LNCaP clone FGC (cell line): ENCODE measurements around the gene PNP.
"Not testable (repeated sequence)": the region's sequence is repeated elsewhere in the genome, so short reads cannot be mapped to it uniquely, and the experiment has no call there.

Experiments
- DNase-seq: peaks from one replicate; pipeline ENCODE4 v3.0.0-alpha.2; 2011; ENCODE audit warnings: low read depth
- H3K4me3 ChIP-seq: 2 replicates; pipeline ENCODE4 v1.5.1; 2011; ENCODE audit warnings: mild to moderate bottlenecking, low read depth, low read length, control low read depth
- TF ChIP-seq, protein P1 (sequence below): IDR thresholded peaks from 2 replicates; pipeline ENCODE4 v1.5.1; 2012; ENCODE audit warnings: mild to moderate bottlenecking; ENCODE audit not compliant: control insufficient read depth, insufficient read depth; ENCODE audit errors: extremely low read depth

PNP gene

DNA sequence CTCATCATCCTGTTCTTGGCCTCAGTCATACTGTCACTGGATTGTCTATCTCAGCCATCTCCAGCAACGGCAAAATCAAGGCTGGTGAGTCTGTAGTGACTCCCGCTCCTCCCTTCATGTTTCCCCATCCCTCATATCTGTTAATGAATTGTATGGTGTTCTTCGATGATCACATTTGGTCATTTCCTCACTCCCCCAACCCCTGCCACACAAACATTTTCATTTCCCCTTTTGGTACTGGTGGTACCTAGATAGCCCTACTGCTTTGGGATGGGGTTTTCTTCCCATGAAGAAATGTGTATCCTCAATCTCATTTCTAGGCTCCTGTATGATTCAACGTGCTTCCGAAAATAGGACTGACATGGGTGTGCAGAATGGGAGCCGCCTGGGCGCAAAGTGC lies 30.5 kb upstream of the PNP start:
- DNase-seq, result no peak
- no peak overlapping the region for H3K4me3 ChIP-seq
- TF ChIP-seq, protein P1, sequence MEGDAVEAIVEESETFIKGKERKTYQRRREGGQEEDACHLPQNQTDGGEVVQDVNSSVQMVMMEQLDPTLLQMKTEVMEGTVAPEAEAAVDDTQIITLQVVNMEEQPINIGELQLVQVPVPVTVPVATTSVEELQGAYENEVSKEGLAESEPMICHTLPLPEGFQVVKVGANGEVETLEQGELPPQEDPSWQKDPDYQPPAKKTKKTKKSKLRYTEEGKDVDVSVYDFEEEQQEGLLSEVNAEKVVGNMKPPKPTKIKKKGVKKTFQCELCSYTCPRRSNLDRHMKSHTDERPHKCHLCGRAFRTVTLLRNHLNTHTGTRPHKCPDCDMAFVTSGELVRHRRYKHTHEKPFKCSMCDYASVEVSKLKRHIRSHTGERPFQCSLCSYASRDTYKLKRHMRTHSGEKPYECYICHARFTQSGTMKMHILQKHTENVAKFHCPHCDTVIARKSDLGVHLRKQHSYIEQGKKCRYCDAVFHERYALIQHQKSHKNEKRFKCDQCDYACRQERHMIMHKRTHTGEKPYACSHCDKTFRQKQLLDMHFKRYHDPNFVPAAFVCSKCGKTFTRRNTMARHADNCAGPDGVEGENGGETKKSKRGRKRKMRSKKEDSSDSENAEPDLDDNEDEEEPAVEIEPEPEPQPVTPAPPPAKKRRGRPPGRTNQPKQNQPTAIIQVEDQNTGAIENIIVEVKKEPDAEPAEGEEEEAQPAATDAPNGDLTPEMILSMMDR, result no peak

DNA sequence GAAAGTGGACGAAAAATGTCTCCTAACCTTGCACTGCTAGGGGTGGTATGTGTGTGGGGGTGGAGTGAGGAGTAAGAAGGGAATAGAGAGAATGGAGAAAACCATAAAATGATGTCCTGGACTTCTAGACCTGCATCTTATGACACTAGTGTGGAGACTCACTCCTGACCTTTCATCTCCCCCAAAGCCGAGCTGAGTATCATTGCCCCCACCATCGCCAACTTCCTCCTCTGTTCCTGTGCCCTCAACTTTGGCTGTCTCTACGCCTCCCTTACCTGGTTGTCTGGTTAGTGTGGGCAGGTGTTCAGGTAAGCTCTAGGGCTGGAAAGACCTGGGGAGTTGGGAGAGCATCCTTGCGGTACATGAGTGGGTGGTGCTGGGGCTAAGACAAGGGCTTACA lies 28.7 kb upstream of the PNP start:
- DNase-seq, result no peak
- TF ChIP-seq, protein P1, result no peak

DNA sequence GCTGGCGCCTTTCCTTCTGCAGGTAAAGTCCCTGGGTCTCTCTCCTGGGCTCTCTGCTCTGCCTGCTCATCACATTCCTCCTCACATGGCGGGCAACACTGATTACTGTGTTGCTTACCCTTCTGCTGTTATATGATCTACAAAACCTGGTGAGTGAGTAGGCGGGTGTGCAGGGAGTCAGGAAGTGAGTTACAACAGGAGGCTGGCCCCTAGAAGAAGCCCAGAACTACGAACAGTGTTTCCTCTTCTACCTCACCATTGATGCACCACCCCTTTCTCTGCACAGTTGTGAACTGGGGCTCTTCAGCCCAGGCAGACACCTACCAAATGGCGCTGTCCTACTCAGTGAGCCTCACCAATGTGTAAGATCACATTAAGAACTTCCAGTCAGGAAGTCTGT lies 28.3 kb upstream of the PNP start:
- no peak overlapping the region for H3K4me3 ChIP-seq
- no peak for DNase-seq
- TF ChIP-seq, protein P1, result no peak

More for the DNA sequence above, 28.7 kb upstream of the PNP start:
- H3K4me3 ChIP-seq, result no peak overlapping the region

DNA sequence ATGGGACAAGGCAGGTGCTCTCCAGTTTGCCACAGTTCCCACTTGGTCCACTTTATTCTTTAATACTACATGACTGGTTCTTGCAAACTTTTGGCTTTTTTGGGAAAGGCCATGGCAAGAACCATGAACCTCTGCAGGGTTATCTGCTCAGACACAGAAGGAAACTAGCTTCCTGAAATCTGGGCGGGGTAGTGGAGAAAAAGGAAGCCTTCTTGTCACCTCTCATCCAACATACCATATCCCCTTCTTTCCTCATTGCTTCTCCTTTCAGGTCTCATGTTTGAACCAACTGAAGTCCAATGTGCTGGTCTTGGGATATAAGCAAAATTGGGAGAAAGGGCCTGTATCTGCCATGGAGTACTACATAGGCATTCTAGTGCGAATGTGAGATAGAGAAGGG lies 27.7 kb upstream of the PNP start:
- H3K4me3 ChIP-seq, result no peak overlapping the region
- no peak for DNase-seq
- TF ChIP-seq, protein P1, result no peak

DNA sequence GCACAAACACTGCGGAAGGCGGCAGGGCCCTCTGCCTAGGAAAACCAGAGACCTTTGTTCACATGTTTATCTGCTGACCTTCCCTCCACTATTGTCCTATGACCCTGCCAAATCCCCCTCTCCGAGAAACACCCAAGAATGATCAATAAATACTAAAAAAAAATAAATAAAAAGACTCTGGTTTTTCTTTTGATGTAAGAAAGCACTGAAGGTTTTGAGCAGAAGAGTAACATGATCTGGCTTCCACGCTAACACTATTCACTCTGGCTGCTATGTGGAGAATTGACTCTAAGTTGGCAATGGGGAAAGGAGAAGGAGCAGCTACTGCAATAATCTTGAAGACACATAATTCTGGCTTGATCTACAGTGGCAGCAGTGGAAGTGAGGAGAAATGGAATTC lies 25.6 kb upstream of the PNP start:
- H3K4me3 ChIP-seq, DNase-seq: not testable (repeated sequence)

DNA sequence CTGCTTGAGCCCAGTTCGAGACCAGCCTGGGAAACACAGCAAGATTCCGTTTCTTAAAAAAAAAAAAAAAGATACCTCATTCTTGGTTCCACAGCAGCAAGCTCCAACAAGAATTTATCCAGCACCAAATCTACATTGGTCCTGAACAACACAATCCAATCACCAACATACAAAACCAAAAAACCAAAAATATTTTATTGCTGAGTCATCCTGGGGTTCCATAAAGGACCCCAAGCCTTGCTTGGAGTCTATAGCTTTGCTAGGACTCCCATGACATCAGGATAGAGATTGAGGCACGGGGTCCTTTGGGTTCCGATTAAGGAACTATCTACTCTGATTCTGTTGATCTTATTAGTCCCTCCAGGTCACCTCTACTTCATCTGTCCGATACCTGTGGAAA lies 22.3 kb upstream of the PNP start:
- TF ChIP-seq, protein P1, result no peak
- no peak overlapping the region for H3K4me3 ChIP-seq
- no peak for DNase-seq

DNA sequence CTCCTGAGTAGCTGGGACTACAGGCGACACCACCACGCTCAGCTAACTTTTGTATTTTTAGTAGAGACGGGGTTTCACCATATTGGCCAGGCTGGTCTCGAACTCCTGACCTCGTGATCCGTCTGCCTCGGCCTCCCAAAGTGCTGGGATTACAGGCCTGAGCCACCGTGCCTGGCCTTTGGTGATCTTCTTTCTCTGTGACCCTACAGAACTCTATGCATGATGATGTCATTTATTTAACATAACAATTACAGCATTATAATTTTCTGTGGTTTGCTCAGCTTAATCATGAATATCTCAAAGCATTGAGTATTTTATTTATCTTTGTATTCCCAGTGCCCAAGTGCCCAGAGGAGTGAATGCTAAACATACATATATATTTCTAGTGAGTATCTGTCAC lies 16.4 kb upstream of the PNP start:
- DNase-seq, H3K4me3 ChIP-seq: not testable (repeated sequence)

DNA sequence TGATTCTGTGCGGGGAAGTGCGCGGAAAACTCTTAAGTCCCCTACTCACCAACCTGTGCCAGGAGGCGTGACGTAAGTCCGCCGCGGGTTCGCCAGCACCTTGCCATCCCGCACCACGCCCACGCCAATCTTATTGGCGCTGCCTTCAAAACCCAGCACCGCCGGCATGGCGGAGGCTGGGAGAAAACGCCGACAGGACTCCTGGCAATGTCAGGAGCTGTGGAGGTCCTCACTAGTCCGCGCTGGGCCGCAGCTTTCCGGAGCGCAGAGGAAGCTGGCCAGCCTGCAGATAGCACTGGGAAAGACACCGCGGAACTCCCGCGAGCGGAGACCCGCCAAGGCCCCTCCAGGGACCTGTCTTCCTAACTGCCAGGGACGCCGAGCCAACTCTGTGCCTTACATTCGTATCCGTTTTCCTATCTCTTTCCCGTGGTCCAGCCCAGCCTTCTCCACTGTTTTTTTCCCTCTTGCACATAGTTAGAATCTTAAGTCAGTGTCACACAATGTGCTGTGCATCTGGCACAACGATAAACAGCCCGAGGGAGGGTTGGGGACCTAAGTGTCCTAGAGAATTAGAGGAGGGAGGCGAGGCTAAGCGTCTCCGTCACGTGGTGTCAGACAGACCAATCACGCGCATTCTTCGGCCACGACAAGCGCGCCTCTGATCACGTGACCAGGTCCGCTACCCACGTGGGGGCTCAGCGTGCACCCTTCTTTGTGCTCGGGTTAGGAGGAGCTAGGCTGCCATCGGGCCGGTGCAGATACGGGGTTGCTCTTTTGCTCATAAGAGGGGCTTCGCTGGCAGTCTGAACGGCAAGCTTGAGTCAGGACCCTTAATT lies 14.5 kb upstream of the PNP start, which contains the start of the genes APEX1 and OSGEP:
TSS of gene APEX1 (plus strand) at position 711 of the 839 bp plus-strand sequence. CDS start 420 bp downstream, outside the sequence.
TSS of gene OSGEP (minus strand) at position 297 of the 839 bp plus-strand sequence. CDS start at position 168, 129 bp downstream.
- DNase-seq, result peak; percentile 99
- TF ChIP-seq, protein P1, result no peak
- peak within 1 kb of the TSS; percentile 96 for H3K4me3 ChIP-seq
